Fibroblast of lung (primary cell): ENCODE results near the gene VCP. TPM values are rescaled to one million over a fixed set of nuclear protein-coding genes. Genes with fewer than 3 reads are reported as not detected.

Source experiments
- DNase-seq, 2 donors: peaks; one replicate each; pipeline versions ENCODE4 v3.0.0 to v3.0.0-alpha.2; 2010; ENCODE audit warnings: low read depth in 2 of 2
- H2AFZ ChIP-seq: 2 replicates; pipeline ENCODE4 v1.5.1; 2012; ENCODE audit warnings: low read length, control low read depth, inconsistent platforms
- H3K27ac ChIP-seq: 2 replicates; pipeline ENCODE4 v1.5.1; 2011; ENCODE audit warnings: low read length, control low read depth; ENCODE audit not compliant: insufficient read depth
- H3K27me3 ChIP-seq: 2 replicates; pipeline ENCODE4 v1.5.1; 2011; ENCODE audit warnings: mild to moderate bottlenecking, low read length; ENCODE audit not compliant: control insufficient read depth, insufficient read depth
- H3K36me3 ChIP-seq: 2 replicates; pipeline ENCODE4 v1.5.1; 2011; ENCODE audit warnings: low read length; ENCODE audit not compliant: control insufficient read depth, insufficient read depth
- H3K4me1 ChIP-seq: 2 replicates; pipeline ENCODE4 v1.5.1; 2011; ENCODE audit warnings: low read length; ENCODE audit not compliant: control insufficient read depth, insufficient read depth; ENCODE audit errors: extremely low read depth
- H3K4me2 ChIP-seq: 2 replicates; pipeline ENCODE4 v1.5.1; 2011; ENCODE audit warnings: low read length, control low read depth; ENCODE audit not compliant: insufficient read depth; ENCODE audit errors: extremely low read depth
- H3K4me3 ChIP-seq, 4 experiments: fragments of 200-600 bp in 1 of 4; sonication (generic) in 1 of 4; replicated peaks in 1 of 4; 2 replicates each; pipeline ENCODE4 v1.5.1; 2011 to 2016; ENCODE audit warnings: low read length in 4 of 4, low read depth in 3 of 4, mild to moderate bottlenecking in 3 of 4, control low read depth in 2 of 4, inconsistent platforms in 1 of 4, mixed read lengths in 1 of 4; ENCODE audit not compliant: insufficient read depth in 1 of 4; ENCODE audit errors: control extremely low read depth in 1 of 4
- H3K79me2 ChIP-seq: 2 replicates; pipeline ENCODE4 v1.5.1; 2012; ENCODE audit warnings: mild to moderate bottlenecking, low read length, inconsistent platforms; ENCODE audit not compliant: control insufficient read depth, insufficient read depth
- H3K9ac ChIP-seq: 2 replicates; pipeline ENCODE4 v1.5.1; 2011; ENCODE audit warnings: mild to moderate bottlenecking, low read length, control low read depth; ENCODE audit not compliant: insufficient read depth
- H3K9me3 ChIP-seq: 2 replicates; pipeline ENCODE4 v1.5.1; 2012; ENCODE audit warnings: low read depth, low read length; ENCODE audit not compliant: control insufficient read depth, insufficient read depth
- H4K20me1 ChIP-seq: 2 replicates; pipeline ENCODE4 v1.5.1; 2011; ENCODE audit warnings: low read length; ENCODE audit not compliant: control insufficient read depth, insufficient read depth; ENCODE audit errors: extremely low read depth
- EZH2 ChIP-seq: IDR thresholded peaks from 2 replicates; pipeline ENCODE4 v1.5.1; 2012; ENCODE audit warnings: low read length, control low read depth, mild to moderate bottlenecking; ENCODE audit errors: missing control alignments
- polyA plus RNA-seq, 2 donors: library from polyadenylated mRNA; depleted of rRNA in 1 of 2; stranded (reverse) in 1 of 2; unstranded in 1 of 2; fragments of >200 nt; gene quantifications; 2 replicates each; pipeline ENCODE4 v1.2.1, GENCODE V29; 2011 to 2012; ENCODE audit warnings: missing spikeins in 1 of 2
- total RNA-seq: library from RNA; depleted of rRNA; stranded (reverse); fragments of >200 nt; gene quantifications from 2 replicates; pipeline ENCODE4 v1.2.1, GENCODE V29; 2014
- TF ChIP-seq, protein P1 (sequence below), 2 donors: IDR thresholded peaks in 1 of 2; conservative IDR thresholded peaks in 1 of 2; 1 replicate in 1 of 2; 2 replicates in 1 of 2; pipeline ENCODE4 v1.5.1; 2011 to 2012; ENCODE audit warnings: low read length in 2 of 2, control low read depth in 1 of 2, inconsistent platforms in 1 of 2, low read depth in 1 of 2, mild to moderate bottlenecking in 1 of 2

The VCP gene
- total and polyA plus RNA-seq, 2 donors (not counting 1 experiment from before 2014, with no cell fraction given), result 298 to 340 TPM

DNA sequence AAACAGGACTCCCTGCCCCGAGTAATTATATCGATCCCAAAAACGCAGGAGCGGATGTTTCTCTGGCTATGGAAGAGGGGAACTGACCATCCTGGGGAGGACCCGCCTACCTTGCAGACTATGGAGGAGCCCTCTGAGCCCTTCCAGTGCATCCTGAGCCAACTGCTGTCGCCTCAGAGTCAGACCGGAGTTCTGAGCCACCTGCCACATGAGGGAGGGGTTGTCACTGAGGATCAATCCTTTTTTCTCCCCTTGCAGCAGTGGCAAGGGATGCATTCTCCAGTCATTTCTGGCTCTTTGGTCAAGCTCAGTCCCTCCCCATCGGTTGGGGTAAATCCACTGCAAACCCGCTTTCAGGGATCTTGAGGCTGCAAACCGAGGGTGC lies 6.6 kb upstream of the VCP start:
- no peak for DNase-seq
- Histone ChIP-seq H3K27me3 (no peaks in the 10 kb centered on the region), H3K4me3 (peak overlapping the region; percentile 68 to 89 (median 84)), H3K9ac (peak overlapping the region; percentile 66), H3K4me1 (peaks cover 7% of the 10 kb centered on the region), H2AFZ (peak overlapping the region; percentile 32), H3K27ac (peak overlapping the region; percentile 70), H3K36me3 (peaks cover 6% of the 10 kb centered on the region), H3K9me3 (no peaks in the 10 kb centered on the region), H3K79me2 (peaks cover 25% of the 10 kb centered on the region), H3K4me2 (peak overlapping the region; percentile 97), H4K20me1 (no peaks in the 10 kb centered on the region)
- TF ChIP-seq, protein P1, sequence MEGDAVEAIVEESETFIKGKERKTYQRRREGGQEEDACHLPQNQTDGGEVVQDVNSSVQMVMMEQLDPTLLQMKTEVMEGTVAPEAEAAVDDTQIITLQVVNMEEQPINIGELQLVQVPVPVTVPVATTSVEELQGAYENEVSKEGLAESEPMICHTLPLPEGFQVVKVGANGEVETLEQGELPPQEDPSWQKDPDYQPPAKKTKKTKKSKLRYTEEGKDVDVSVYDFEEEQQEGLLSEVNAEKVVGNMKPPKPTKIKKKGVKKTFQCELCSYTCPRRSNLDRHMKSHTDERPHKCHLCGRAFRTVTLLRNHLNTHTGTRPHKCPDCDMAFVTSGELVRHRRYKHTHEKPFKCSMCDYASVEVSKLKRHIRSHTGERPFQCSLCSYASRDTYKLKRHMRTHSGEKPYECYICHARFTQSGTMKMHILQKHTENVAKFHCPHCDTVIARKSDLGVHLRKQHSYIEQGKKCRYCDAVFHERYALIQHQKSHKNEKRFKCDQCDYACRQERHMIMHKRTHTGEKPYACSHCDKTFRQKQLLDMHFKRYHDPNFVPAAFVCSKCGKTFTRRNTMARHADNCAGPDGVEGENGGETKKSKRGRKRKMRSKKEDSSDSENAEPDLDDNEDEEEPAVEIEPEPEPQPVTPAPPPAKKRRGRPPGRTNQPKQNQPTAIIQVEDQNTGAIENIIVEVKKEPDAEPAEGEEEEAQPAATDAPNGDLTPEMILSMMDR (conservative IDR thresholded peaks at IDR 0.05 in 1 of 2, IDR thresholded peaks at IDR 0.05 in 1 of 2; ENCODE audit: low read depth in 1 of 2, low read length in 2 of 2), result no peak
- no peak for TF ChIP-seq EZH2

DNA sequence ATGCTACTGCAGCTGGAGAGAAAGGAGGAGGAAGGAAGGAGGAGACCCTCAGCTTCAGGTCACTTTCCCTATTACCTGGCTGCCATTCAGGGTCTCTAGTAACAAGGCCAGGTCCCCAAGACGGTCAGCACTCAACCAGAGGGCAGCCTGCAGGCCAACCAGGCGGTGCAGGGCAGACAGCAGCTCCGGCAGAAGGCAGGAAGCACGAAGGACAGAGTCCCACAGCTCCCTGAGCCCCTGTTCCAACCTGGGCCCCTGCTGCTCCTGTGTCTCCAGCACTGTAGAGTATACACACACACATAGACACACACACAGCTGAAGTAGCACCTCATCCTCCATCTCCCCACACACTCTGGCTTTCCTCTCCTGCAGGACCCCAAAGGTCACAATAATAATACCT lies 5.6 kb upstream of the VCP start:
- no peak for TF ChIP-seq EZH2
- TF ChIP-seq, protein P1 (conservative IDR thresholded peaks at IDR 0.05 in 1 of 2, IDR thresholded peaks at IDR 0.05 in 1 of 2; ENCODE audit: low read depth in 1 of 2, low read length in 2 of 2), result no peak
- H3K9ac ChIP-seq, result no peak overlapping the region

DNA sequence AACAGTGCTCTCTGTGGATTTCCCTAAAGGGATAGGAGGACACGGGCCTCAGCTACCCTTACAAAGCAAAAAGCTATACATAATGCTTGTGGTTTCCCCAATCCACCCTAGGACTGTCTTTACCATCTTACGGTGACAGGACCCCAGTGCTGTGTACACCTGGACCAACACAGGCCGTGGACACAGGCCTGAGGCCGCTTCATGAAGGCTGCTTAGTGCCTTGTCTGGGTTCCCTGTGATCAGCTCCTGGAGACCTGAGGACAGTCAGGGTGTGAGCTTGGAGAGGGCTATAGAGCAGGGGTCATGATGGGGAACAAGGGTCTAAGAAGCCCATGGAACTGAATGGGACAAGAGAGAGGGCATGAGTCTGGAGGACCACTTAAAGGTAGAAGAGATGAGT lies 4.4 kb upstream of the VCP start:
- Histone ChIP-seq H3K4me3 (no peak overlapping the region), H4K20me1 (no peaks in the 10 kb centered on the region), H2AFZ (no peak overlapping the region), H3K79me2 (peaks cover 25% of the 10 kb centered on the region), H3K27me3 (no peaks in the 10 kb centered on the region), H3K27ac (no peak overlapping the region), H3K9ac (peak overlapping the region; percentile 10), H3K4me2 (no peak overlapping the region), H3K4me1 (peaks cover 7% of the 10 kb centered on the region), H3K9me3 (no peaks in the 10 kb centered on the region), H3K36me3 (peaks cover 6% of the 10 kb centered on the region)
- no peak for TF ChIP-seq EZH2
- TF ChIP-seq, protein P1 (conservative IDR thresholded peaks at IDR 0.05 in 1 of 2, IDR thresholded peaks at IDR 0.05 in 1 of 2; ENCODE audit: low read depth in 1 of 2, low read length in 2 of 2), result no peak
- no peak for DNase-seq

More for the DNA sequence above, 5.6 kb upstream of the VCP start:
- H3K4me1 ChIP-seq, result peaks cover 7% of the 10 kb centered on the region
- no peaks in the 10 kb centered on the region for H3K9me3 ChIP-seq
- no peak overlapping the region for H2AFZ ChIP-seq
- no peak for DNase-seq
- no peaks in the 10 kb centered on the region for H3K27me3 ChIP-seq
- peak overlapping the region; percentile 97 for H3K4me2 ChIP-seq
- H3K36me3 ChIP-seq, result peaks cover 6% of the 10 kb centered on the region
- H4K20me1 ChIP-seq, result no peaks in the 10 kb centered on the region
- H3K27ac ChIP-seq, result no peak overlapping the region
- H3K79me2 ChIP-seq, result peaks cover 25% of the 10 kb centered on the region
- peak overlapping the region; percentile 68 to 89 (median 84) for H3K4me3 ChIP-seq
